K562 (cell line): ENCODE measurements around the gene TESK1. TPM values are rescaled to one million over a fixed set of nuclear protein-coding genes. Genes with fewer than 3 reads are reported as not detected.

ENCODE experiments used
- CHD2 ChIP-seq: IDR thresholded peaks from 2 replicates; pipeline ENCODE4 v1.6.1; 2011; ENCODE audit warnings: low read depth, low read length
- CTBP1 ChIP-seq: fragments of 450-650 bp; IDR thresholded peaks from 2 replicates; pipeline ENCODE4 v1.6.1; 2016; ENCODE audit warnings: borderline replicate concordance
- EWSR1 ChIP-seq: fragments of 450-650 bp; IDR thresholded peaks from 2 replicates; pipeline ENCODE4 v1.6.1; 2018; ENCODE audit warnings: borderline replicate concordance, mild to moderate bottlenecking, low read depth, moderate library complexity; ENCODE audit not compliant: partially characterized antibody
- HIVEP1 ChIP-seq: fragments of 250-450 bp; sonication (Bioruptor Pico); IDR thresholded peaks from 2 replicates; pipeline ENCODE4 v1.4.0; 2020; ENCODE audit warnings: mild to moderate bottlenecking
- KLF6 ChIP-seq: fragments of 250-450 bp; sonication (Bioruptor Pico); IDR thresholded peaks from 2 replicates; pipeline ENCODE4 v1.4.0; 2020; ENCODE audit warnings: mild to moderate bottlenecking, moderate library complexity, borderline replicate concordance
- POLR2AphosphoS2 ChIP-seq: IDR thresholded peaks from 2 replicates; pipeline ENCODE4 v1.6.1; 2012; ENCODE audit warnings: low read length, improper control_type of control experiment
- POLR2AphosphoS5 ChIP-seq: IDR thresholded peaks from 2 replicates; pipeline ENCODE4 v1.6.1; 2011; ENCODE audit warnings: mild to moderate bottlenecking, low read depth, low read length, moderate library complexity; ENCODE audit not compliant: control insufficient read depth, insufficient read depth
- POLR3A ChIP-seq: IDR thresholded peaks from 2 replicates; pipeline ENCODE4 v1.6.1; 2011; ENCODE audit warnings: borderline replicate concordance, mild to moderate bottlenecking, moderate library complexity; ENCODE audit not compliant: insufficient read length, insufficient read depth; ENCODE audit errors: extremely low read depth
- RBM15 ChIP-seq: fragments of 200-400 bp; formaldehyde crosslinking; IDR thresholded peaks from 2 replicates; pipeline ENCODE4 v1.6.1; 2018; ENCODE audit warnings: mild to moderate bottlenecking, low read length, moderate library complexity; ENCODE audit not compliant: insufficient read depth
- RBM34 ChIP-seq: fragments of 200-400 bp; formaldehyde crosslinking; IDR thresholded peaks from 2 replicates; pipeline ENCODE4 v1.6.1; 2018; ENCODE audit warnings: low read length, borderline replicate concordance; ENCODE audit not compliant: insufficient read depth
- RCOR1 ChIP-seq, 2 experiments: IDR thresholded peaks; 2 replicates each; pipeline ENCODE4 v1.6.1; 2012; ENCODE audit warnings: low read depth in 2 of 2, low read length in 2 of 2, borderline replicate concordance in 1 of 2, improper control_type of control experiment in 1 of 2
- SAP30 ChIP-seq: fragments of 200-600 bp; sonication (generic); IDR thresholded peaks from 2 replicates; pipeline ENCODE4 v1.6.1; 2012; ENCODE audit warnings: borderline replicate concordance, low read depth, mild to moderate bottlenecking, moderate library complexity, low read length, control low read depth, inconsistent platforms; ENCODE audit not compliant: insufficient read depth, poor library complexity, severe bottlenecking
- ZC3H8 ChIP-seq: fragments of 450-650 bp; IDR thresholded peaks from 2 replicates; pipeline ENCODE4 v1.6.1; 2017
- ZNF165 ChIP-seq: fragments of 250-450 bp; sonication (Bioruptor Pico); IDR thresholded peaks from 2 replicates; pipeline ENCODE4 v1.4.0; 2020; ENCODE audit warnings: borderline replicate concordance
- ZNF384 ChIP-seq: IDR thresholded peaks from 2 replicates; pipeline ENCODE4 v1.6.1; 2012; ENCODE audit warnings: low read depth, low read length, improper control_type of control experiment
- ZNF668 ChIP-seq: fragments of 250-450 bp; sonication (Bioruptor Pico); IDR thresholded peaks from 2 replicates; pipeline ENCODE4 v1.8.0; 2022; ENCODE audit warnings: mild to moderate bottlenecking, inconsistent platforms
- ZNF75A ChIP-seq: fragments of 450-650 bp; formaldehyde crosslinking; IDR thresholded peaks from 2 replicates; pipeline ENCODE4 v1.4.0; 2020; ENCODE audit warnings: mild to moderate bottlenecking
- polyA plus RNA-seq, 8 experiments: library from polyadenylated mRNA; depleted of rRNA in 4 of 8; stranded (reverse) in 5 of 8; unstranded in 3 of 8; fragments of >200 nt; fragmentation: Nextera tagmentation in 2 of 8; fragmentation: Illumina TruSeq in 1 of 8; extraction: Ambion mirVana in 2 of 8; extraction: Trizol in 1 of 8; gene quantifications; 2 replicates each; pipeline versions ENCODE4 v1.2.1 to v1.2.3, GENCODE V29; 2011 to 2014; ENCODE audit warnings: inconsistent platforms in 1 of 8, missing spikeins in 1 of 8
- total RNA-seq, 7 experiments: library from RNA; depleted of rRNA in 6 of 7; stranded (reverse); fragments of >200 nt in 6 of 7; fragmentation: Illumina TruSeq in 2 of 7; extraction: Trizol in 2 of 7; gene quantifications; 2 replicates each; pipeline versions ENCODE4 v1.2.1 to v1.2.3, GENCODE V29; 2011 to 2021; ENCODE audit warnings: low replicate concordance in 1 of 7
- TF ChIP-seq, protein P1 (sequence below): fragments of 450-650 bp; IDR thresholded peaks from 2 replicates; pipeline ENCODE4 v1.6.1; 2016; ENCODE audit warnings: low read depth, mild to moderate bottlenecking, moderate library complexity
- TF ChIP-seq, protein P2 (sequence below): fragments of 250-450 bp; sonication (Bioruptor Pico); IDR thresholded peaks from 2 replicates; pipeline ENCODE4 v1.8.0; 2021; ENCODE audit warnings: mild to moderate bottlenecking, moderate library complexity
- TF ChIP-seq, protein P3 (sequence below), 2 experiments: fragments of 450-650 bp in 1 of 2; IDR thresholded peaks; 2 replicates each; pipeline ENCODE4 v1.6.1; 2011 to 2017; ENCODE audit warnings: low read depth in 2 of 2, antibody characterized with exemption in 1 of 2, borderline replicate concordance in 1 of 2, low read length in 1 of 2, mild to moderate bottlenecking in 1 of 2, mixed read lengths in 1 of 2; ENCODE audit not compliant: control insufficient read depth in 1 of 2
- TF ChIP-seq, protein P4 (sequence below): fragments of 200-400 bp; formaldehyde crosslinking; IDR thresholded peaks from 2 replicates; pipeline ENCODE4 v1.6.1; 2017; ENCODE audit warnings: mild to moderate bottlenecking, low read depth, low read length, moderate library complexity

TESK1 gene
- total and polyA plus RNA-seq, 9 of the 15 experiments (the other 6 are each of a cell fraction or from before 2014, with no cell fraction given), result 0.07 to 10.4 (median 4.1) TPM

DNA sequence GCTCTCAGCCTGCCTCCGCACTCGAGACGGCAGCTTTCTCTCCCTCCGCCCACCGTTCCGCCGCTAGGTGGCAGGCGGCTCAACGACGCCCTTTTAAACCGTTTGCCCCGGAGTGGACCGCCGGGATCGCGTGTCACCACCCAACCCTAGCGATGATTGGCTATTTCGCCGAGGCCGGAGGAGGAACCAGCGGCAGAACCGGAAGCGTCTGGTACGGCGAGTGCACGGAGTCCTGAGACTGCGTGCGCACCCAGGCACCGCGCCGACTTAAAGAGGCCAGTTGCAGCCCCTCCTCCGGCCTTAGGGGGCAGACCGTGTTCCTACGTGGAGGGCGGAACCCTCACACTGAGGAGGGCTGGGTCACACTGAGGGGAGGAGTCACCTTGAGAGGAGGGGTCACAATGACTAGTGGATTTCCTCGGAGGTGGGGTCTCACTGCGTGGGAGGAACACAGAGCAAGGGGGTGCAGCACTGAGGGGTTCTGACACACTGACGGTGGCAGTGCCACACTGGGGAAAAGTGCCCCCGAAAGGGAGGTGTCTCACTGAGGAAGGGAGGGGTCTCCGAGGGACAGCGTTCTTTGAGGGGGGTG is 980 bp upstream of the TESK1 start (continued):
- no peak for TF ChIP-seq ZNF384
- no peak for TF ChIP-seq ZNF668
- no peak for TF ChIP-seq EWSR1
- TF ChIP-seq, protein P1, sequence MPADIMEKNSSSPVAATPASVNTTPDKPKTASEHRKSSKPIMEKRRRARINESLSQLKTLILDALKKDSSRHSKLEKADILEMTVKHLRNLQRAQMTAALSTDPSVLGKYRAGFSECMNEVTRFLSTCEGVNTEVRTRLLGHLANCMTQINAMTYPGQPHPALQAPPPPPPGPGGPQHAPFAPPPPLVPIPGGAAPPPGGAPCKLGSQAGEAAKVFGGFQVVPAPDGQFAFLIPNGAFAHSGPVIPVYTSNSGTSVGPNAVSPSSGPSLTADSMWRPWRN, result no peak
- TF ChIP-seq RBM15, result no peak
- TF ChIP-seq POLR2AphosphoS2, result no peak
- TF ChIP-seq ZNF75A (CRISPR knock-in tag), result no peak
- TF ChIP-seq ZNF165 (CRISPR knock-in tag), result no peak
- TF ChIP-seq POLR3A, result no peak
- TF ChIP-seq, protein P2, sequence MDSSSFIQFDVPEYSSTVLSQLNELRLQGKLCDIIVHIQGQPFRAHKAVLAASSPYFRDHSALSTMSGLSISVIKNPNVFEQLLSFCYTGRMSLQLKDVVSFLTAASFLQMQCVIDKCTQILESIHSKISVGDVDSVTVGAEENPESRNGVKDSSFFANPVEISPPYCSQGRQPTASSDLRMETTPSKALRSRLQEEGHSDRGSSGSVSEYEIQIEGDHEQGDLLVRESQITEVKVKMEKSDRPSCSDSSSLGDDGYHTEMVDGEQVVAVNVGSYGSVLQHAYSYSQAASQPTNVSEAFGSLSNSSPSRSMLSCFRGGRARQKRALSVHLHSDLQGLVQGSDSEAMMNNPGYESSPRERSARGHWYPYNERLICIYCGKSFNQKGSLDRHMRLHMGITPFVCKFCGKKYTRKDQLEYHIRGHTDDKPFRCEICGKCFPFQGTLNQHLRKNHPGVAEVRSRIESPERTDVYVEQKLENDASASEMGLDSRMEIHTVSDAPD, result no peak
- no peak for TF ChIP-seq RBM34
- TF ChIP-seq, protein P3, sequence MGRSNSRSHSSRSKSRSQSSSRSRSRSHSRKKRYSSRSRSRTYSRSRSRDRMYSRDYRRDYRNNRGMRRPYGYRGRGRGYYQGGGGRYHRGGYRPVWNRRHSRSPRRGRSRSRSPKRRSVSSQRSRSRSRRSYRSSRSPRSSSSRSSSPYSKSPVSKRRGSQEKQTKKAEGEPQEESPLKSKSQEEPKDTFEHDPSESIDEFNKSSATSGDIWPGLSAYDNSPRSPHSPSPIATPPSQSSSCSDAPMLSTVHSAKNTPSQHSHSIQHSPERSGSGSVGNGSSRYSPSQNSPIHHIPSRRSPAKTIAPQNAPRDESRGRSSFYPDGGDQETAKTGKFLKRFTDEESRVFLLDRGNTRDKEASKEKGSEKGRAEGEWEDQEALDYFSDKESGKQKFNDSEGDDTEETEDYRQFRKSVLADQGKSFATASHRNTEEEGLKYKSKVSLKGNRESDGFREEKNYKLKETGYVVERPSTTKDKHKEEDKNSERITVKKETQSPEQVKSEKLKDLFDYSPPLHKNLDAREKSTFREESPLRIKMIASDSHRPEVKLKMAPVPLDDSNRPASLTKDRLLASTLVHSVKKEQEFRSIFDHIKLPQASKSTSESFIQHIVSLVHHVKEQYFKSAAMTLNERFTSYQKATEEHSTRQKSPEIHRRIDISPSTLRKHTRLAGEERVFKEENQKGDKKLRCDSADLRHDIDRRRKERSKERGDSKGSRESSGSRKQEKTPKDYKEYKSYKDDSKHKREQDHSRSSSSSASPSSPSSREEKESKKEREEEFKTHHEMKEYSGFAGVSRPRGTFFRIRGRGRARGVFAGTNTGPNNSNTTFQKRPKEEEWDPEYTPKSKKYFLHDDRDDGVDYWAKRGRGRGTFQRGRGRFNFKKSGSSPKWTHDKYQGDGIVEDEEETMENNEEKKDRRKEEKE (IDR thresholded peaks at IDR 0.05; ENCODE audit: borderline replicate concordance in 1 of 2, control insufficient read depth in 1 of 2, low read depth in 2 of 2, low read length in 1 of 2), result no peak
- no peak for TF ChIP-seq POLR2AphosphoS5
- TF ChIP-seq KLF6 (CRISPR knock-in tag), result no peak
- no peak for TF ChIP-seq HIVEP1 (CRISPR knock-in tag)
- no peak for TF ChIP-seq RCOR1 (IDR thresholded peaks at IDR 0.05; ENCODE audit: borderline replicate concordance in 1 of 2, low read depth in 2 of 2, low read length in 2 of 2)
- TF ChIP-seq, protein P4, sequence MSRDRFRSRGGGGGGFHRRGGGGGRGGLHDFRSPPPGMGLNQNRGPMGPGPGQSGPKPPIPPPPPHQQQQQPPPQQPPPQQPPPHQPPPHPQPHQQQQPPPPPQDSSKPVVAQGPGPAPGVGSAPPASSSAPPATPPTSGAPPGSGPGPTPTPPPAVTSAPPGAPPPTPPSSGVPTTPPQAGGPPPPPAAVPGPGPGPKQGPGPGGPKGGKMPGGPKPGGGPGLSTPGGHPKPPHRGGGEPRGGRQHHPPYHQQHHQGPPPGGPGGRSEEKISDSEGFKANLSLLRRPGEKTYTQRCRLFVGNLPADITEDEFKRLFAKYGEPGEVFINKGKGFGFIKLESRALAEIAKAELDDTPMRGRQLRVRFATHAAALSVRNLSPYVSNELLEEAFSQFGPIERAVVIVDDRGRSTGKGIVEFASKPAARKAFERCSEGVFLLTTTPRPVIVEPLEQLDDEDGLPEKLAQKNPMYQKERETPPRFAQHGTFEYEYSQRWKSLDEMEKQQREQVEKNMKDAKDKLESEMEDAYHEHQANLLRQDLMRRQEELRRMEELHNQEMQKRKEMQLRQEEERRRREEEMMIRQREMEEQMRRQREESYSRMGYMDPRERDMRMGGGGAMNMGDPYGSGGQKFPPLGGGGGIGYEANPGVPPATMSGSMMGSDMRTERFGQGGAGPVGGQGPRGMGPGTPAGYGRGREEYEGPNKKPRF, result no peak
- TF ChIP-seq SAP30, result no peak
- TF ChIP-seq ZC3H8, result no peak
- TF ChIP-seq CTBP1, result peak; percentile 56; the same call in 1 of the 2 replicates
- no peak for TF ChIP-seq CHD2
